GM19455 (cell line): Measurements from ENCODE around the gene SHANK1.
"Not testable (repeated sequence)": the region's sequence is repeated elsewhere in the genome, so short reads cannot be mapped to it uniquely, and the experiment has no call there.

Source experiments
- ATAC-seq: cut with Tn5 transposase; IDR thresholded peaks from one replicate; pipeline ENCODE4 v1.9.1; 2021; ENCODE audit not compliant: unreplicated experiment

The SHANK1 gene

DNA sequence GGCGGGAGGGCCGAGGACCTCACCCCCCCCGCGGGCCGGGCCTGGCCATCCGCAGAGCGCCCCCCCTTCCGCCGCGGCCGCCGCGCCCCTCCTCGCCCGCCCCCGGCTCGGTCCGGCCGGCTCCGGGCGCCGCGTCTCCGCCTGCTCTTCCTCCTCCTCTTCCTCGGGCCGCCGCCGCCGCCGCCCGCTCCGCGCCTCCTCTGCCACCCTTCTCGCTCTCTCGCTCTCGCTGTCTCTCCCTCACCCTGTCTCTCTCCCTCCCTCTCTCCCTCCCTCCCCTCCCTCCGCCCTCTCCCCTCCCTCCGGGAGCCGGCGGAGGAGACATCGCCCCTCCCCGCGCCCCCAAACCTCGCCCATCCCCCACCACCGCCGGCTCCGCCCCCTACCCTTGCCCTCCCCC is at the start of gene SHANK1:
Gene SHANK1 (minus strand): TSS at position 237 of the 400 bp plus-strand sequence. CDS start 2,883 bp downstream, outside the sequence.
- ATAC-seq, result no peak

DNA sequence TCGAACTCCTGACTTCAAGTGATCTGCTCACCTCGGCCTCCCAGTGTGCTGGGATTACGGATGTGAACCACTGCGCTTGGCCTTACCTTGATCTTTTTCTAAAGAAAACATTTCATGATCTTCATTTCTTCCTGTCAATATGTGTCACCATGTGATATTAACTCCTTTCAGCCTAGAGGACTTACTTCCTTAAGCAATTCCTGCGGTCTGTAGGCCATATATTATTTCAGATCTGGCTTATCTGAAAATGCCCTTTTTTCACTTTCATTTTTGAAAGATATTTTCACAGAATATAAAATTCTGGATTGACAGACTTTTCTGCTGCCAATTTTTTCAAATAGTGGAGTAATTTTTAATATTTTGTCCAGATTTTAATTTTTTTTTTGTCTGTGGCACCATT is 48.7 kb upstream of the SHANK1 start:
- ATAC-seq, result no peak

DNA sequence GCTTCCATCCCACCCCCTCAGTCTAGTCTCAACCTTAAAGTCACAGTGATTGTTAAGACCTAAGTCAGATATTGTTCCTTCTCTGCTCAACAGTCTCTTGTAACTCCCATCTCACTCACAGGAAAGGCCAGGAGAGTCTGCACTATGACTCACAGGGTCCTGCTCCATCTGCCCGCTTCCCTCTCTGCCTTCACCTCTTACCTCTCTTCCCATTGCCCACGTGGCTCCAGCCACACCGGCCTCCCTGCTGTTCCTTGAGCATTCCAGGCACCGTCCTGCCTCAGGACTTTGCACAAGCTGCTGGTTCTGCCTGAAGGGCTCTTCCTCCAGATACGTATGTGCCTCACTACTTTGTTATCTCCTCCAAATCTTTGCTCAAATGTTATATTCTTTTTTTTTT is 47.7 kb upstream of the SHANK1 start:
- ATAC-seq, result not testable (repeated sequence)

DNA sequence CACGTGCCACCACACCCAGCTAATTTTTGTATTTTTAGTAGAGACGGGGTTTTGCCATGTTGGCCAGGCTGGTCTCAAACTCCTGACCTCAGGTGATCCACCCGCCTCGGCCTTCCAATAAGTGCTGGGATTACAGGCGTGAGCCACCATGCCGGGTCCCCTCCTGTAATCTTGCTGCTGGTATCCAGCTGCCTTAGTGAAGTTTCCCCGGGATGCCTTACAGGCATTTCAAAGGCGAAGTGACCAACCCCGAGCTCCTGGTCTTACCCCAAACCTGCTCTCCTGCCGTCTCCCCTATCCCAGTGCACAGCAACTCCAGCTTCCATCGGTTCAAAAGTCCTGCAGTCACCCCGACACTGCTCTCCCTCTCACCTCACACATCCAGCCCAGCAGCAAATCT is 47.1 kb upstream of the SHANK1 start:
- not testable (repeated sequence) for ATAC-seq

DNA sequence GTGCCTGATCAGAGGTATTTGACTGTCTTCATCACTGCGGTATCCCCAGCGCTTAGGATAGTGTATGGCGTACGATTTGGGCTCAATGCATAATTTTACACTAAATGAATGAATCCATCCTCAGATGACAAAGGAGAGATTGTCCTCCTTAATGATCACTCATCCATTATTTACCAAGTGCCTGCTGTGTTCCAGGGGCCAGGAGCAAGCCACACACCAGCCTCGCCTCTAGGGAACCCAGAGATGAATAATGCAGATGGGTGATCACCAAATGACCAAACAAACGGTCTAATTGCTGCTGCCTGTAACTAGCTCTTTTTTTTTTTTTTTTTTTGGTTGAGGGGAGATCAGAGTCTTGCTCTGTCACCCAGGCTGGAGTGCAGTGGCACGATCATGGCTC is 44.8 kb upstream of the SHANK1 start:
- ATAC-seq, result no peak

DNA sequence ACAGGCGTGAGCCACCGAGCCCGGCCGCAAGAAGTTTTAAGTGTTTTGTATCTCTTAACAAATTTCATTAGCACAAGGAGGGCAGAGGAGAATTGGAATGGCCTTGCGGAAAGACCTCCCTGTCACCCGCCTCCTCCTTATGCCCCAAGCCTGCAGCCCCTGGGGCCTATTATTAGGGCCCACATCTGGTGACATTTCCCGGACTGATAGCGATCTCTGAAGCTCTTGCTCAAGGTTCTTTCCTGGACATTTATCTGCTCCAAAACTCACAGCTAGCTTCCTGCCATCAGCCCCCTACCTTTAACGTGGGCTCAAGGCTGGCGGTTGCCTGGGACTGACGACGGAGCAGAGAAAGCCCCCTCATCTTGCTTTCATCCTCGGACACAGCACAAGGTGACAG is 43.9 kb upstream of the SHANK1 start:
- ATAC-seq, result not testable (repeated sequence)

DNA sequence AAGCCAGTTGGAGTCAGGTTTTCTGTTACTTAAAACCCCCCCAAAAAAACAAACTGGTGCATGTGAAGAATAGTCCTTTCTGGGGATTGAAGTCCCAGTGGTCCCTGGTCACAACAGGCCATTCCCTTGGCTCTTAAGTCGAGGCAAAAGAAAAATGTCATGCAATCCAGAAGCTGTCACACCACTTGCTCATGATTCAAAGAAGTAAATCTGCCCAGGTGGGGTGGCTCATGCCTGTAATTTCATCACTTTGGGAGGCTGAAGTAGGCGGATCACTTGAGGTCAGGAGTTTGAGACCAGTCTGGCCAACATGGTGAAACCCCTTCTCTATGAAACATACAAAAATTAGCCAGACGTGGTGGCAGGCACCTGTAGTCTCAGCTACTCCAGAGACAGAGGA is 41.9 kb upstream of the SHANK1 start:
- ATAC-seq, result not testable (repeated sequence)

DNA sequence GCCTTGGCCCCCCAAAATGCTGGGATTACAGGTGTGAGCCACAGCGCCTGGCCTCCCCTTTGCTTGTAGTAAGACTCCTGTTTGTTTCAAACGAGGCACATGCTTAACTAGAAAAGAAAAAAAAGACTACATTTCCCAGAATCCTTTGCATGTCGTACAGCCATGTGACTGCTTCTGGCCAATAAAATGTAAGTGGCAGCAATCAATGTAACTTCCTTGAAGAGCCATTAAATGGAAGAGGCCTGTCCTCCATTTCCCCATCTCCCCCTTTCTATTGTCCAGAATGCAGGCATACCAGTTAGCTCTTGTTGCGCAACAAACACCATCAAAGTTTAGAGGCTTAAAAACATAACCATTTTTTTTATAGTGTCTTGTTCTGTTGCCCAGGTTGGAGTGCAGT is 40.3 kb upstream of the SHANK1 start:
- ATAC-seq, result no peak

DNA sequence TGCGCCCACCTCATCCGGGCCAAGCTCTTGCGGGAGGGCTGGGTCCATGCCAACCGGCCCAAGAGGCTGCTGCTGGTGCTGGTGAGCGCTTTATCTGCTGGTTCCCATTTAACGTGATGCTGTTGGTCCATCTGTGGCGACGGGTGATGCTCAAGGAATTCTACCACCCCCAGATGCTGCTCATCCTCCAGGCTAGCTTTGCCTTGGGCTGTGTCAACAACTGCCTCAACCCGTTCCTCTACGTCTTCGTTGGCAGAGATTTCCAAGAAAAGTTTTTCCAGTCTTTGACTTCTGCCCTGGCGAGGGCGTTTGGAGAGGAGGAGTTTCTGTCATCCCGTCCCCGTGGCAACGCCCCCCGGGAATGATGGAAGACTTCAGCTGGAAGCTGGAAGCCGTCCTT is 39.5 kb upstream of the SHANK1 start:
- not testable (repeated sequence) for ATAC-seq

DNA sequence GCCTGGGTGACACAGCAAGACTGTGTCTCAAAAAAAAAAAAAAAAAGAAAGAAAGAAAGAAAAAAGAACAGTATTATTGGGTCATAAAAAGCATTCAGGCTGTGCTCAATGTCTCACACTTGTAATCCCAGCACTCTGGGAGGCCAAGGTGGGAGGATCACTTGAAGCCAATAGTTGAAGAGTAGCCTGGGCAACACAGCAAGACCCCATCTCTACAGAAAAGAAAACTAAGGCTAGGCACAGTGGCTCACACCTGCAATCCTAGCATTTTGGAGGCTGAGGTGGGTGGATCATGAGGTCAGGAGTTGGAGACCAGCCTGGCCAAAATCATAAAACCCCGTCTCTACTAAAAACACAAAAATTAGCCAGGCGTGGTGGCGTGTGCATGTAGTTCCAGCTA is 38.0 kb upstream of the SHANK1 start:
- ATAC-seq, result not testable (repeated sequence)

DNA sequence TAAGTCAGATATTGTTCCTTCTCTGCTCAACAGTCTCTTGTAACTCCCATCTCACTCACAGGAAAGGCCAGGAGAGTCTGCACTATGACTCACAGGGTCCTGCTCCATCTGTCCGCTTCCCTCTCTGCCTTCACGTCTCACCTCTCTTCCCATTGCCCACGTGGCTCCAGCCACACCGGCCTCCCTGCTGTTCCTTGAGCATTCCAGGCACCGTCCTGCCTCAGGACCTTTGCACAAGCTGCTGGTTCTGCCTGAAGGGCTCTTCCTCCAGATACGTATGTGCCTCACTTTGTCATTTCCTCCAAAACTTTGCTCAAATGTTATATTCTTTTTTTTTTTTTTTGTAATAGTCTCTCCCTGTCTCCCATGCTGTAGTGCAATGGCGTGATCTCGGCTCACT is 36.6 kb upstream of the SHANK1 start:
- ATAC-seq, result not testable (repeated sequence)

DNA sequence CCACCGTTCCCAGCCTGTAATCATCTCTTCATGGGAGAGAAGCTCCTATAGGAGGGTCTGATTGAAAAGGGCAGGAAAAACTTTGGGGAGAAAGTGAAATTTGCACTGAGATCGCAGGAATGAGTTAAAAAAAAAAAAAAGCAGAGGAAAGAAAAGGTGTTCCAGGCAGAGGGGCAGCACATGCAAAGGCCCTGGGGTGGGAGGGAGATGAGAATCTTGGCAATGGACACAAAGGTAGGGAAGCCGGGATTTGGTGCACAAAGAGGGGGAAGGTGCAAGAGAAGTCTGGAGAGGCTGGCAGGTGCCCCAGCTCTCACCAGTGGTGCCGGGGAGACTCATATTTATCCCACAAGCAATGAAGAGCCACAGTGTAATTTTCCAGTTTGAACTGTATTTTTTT is 34.3 kb upstream of the SHANK1 start:
- ATAC-seq, result no peak

DNA sequence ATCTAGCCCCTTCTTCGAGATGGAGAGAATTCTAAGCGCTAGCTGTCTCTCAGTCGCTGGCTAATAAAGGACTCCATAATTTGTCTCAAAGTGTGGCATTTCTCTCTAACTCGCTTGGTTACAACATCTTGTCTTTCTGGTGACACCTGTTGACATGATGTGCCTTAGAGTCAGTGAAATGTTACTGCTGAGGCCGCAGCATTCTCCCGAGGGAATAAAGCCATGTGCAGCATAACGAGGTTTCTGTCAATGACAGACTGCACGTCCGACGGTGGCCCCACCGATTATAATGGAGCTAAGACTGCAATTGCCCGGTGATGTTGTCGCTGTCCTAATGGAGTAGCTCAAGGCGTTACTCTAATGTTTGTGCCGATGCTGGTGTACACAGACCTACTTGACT is 30.4 kb upstream of the SHANK1 start:
- no peak for ATAC-seq

DNA sequence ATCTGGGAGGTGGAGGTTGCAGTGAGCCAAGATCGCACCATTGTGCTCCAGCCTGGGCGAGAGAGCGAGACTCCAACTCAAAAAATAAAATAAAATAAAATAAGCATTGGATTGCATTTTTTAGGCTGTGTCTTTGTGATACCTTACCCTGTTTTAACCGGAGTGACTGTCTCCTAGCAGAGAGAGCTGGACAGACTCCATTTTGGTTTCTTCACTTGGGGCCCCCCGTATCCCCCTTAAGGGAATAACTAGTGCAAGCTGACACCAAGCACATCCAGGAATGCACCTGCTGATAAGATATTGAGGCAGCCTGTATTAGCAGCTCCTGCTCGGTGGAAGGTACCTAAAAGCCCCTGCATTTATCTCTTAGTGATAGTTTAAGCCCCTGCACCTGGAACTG is 29.9 kb upstream of the SHANK1 start:
- ATAC-seq, result no peak

DNA sequence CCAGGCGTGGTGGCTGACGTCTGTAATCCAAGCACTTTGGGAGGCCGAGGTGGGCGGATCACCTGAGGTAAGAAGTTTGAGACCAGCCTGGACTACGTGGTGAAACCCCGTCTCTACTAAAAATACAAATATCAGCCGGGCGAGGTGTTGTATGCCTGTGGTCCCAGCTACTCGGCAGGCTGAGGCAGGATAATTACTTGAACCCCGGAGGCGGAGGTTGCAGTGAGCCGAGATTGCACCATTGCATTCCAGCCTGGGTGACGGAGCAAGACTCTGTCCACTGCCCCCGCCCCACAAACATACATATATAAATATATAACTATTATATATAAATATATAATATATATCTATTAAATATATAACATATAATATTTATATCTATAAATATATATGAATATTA is 27.5 kb upstream of the SHANK1 start:
- not testable (repeated sequence) for ATAC-seq

DNA sequence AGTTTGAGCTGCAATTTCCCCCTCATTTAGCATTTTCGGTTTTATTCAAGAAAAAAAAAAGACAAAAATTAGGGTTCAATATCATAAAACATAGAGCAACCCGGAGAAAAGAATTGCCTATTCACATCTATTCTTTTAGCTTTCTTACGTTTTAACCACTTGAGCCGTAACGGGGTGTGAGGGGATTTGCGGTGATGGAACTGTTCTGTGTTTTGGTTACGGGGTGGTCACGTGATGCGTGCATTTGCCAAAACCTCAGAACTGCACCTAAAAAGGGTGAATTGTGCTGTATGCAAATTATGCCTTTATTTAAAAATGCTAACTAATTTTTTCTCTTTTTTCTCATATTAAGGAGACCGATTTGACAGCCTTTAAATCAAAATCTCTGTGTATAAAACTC is 25.6 kb upstream of the SHANK1 start:
- no peak for ATAC-seq

DNA sequence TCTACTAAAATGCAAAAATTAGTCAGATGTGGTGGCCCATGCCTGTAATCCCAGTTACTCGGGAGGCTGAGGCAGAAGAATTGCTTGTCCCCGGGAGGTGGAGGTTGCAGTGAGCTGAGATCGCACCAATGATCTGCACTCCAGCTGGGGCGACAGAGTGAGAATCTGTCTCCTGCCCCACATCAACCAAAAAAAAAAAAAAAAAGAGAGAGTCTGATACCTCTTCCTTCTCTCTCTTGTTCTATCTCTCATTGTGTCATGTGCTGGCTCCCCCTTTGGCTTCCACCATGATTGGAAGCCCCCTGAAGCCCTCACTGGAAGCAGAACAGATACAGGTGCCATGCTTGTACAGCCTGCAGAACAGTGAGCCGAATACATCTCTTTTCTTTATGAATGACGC is 23.9 kb upstream of the SHANK1 start:
- ATAC-seq, result no peak

DNA sequence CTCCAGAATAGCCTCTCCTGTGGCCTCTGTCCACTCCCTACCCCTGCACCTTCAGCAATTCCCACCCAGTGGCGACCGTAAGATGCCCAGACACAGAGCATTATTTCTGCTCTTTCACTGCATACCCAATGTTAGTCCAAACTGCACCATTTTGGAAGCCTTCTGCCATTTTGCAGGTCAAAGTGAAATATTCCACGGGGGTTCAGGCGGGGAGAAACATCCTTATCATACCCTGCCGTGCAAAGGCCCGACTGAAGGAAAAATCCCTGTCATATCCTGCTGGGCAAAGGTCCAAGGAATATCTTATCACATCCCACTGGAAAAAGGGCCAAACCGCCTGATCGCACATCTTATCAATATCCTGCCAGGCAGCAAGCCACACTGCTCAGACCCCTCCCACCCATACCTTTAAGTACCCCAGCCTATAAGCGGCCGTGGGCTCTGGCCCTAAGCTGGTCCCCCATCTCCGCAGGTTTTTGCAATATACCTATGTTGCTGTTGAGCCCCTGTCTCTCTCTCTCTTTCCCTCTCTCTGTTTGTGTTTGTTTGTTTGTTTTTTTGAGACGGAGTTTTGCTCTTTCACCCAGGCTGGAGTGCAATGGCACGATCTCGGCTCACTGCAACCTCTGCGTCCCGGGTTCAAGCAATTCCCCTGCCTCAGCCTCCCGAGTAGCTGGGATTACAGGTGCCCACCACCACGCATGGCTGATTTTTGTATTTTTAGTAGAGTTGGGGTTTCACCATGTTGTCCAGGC is 21.8 kb upstream of the SHANK1 start:
- no peak for ATAC-seq

DNA sequence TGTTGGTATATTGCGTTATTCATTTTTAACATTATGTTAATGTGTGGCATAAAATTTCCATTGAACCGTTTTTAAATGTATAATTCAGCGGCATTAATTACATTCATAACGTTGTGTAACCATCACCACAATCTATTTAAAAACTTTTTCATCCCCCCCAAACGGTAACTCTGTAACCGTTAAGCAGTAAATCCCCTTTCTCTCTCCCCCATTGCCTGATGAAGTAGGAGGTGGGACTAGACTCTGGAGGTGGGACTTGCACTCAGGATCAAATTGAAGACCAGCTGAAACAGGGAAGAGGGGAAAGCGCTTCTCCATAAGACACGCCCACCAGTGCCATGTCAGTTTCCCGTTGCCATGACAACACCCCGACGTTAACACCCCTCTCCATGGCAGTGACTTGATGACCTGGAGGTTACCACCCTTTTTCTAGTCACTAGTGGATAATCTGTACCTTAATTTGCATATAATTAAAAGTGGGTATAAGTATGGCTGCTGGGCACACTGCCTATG is 20.4 kb upstream of the SHANK1 start:
- no peak for ATAC-seq

DNA sequence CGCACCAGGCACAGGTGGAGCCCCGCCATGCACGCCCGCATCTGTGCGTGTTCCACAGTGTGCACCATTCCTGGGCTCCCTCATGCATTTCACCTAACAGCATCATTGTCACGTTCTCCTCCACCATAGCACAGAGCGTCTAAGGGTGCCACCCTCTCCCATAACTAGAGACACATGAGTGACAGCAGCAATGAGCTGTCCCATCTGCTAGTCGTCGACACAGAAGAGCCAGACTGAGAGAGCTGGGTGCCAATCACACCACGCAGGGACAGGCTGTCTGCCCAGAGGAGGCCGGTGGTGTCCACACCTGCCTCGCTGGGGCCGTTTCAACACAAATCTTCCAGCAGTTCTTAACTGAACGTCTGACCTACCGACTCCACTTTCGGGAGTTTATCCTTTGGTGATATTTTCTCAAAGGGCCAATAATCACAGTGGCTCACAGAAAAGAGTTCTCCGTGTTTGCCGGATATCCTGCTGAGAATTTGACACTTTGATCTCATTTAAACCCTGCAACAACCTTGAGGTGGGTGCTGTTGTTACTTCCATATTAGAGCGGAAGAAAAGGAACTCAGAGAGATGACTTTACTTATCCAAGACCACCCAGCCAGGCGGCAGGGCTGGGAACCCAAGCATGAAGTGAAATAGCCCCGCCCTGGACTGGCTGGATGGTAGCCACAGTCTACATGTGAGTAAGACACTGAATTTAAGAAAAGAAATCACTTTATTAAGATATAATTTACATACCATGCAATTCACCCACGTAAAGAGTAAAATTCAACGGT is 19.7 kb upstream of the SHANK1 start:
- no peak for ATAC-seq

DNA sequence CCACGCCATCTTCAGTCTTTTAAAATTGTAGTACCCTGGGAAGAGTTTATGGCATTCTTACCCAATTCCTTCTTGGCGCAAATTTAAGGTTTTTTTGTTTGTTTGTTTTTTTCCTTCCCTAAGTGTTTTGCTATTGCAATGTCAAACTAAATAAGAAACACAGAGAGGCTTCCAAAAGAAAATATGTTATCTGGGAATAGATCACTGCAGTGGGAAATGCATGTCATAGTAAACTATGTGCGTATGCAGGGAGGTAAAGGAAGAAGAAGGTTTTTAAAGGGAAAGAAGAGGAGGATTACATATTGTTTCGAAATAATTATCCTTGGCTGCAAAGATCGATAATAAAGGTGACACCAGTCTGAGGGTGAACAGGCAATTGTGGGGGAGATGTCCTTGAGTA is 16.7 kb upstream of the SHANK1 start:
- ATAC-seq, result no peak

DNA sequence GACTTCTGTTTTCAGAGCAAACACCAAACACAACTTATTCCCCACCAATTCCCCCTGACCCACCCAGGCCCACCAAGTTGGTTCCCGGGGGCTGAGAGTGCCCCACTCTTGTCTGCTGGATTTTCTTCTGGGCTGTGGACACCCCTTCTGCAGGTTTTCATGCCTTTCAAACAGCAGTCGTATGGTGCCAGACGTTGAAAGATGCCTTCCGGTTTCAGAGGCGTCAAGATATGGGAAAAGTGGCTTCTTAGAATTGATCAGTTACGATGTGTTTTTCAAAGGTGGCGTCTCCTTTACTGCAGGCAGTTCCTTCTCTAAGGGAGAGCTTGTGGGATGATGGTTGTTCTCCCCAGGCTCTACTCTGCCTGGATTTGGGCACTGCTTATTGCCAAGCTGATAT is 16.3 kb upstream of the SHANK1 start:
- ATAC-seq, result no peak
